ENCODE measurements around the gene TNFRSF4. TPM values are rescaled to one million over a fixed set of nuclear protein-coding genes. Genes with fewer than 3 reads are reported as not detected.

Gene TNFRSF4
- polyA plus RNA-seq, 3 donors, result 0.74 to 1.9 (median 0.93) TPM

- DNase-seq (ENCODE audit: low read depth in 3 of 3, low spot score in 2 of 3), result no peak
Measured at GRCh38 chr1:1220197-1220596, 6.2 kb upstream of the TNFRSF4 start.

- DNase-seq (ENCODE audit: low read depth in 3 of 3, low spot score in 2 of 3), result no peak
Measured at GRCh38 chr1:1219341-1219740, 5.4 kb upstream of the TNFRSF4 start.

- DNase-seq (ENCODE audit: low read depth in 3 of 3, low spot score in 2 of 3), result no peak
Measured at GRCh38 chr1:1218524-1219200, 4.7 kb upstream of the TNFRSF4 start.

GRCh38 chr1:1217621-1218523 lies 3.9 kb upstream of the TNFRSF4 start:
- DNase-seq (ENCODE audit: low read depth in 3 of 3, low spot score in 2 of 3), result no peak

- no peak for DNase-seq (ENCODE audit: low read depth in 3 of 3, low spot score in 2 of 3)
Measured at GRCh38 chr1:1216770-1217620, 3.0 kb upstream of the TNFRSF4 start.

GRCh38 chr1:1215881-1216605 lies 2.1 kb upstream of the TNFRSF4 start:
- DNase-seq (ENCODE audit: low read depth in 3 of 3, low spot score in 2 of 3), result no peak

GRCh38 chr1:1215080-1215676 lies 1.2 kb upstream of the TNFRSF4 start:
- no peak for DNase-seq (ENCODE audit: low read depth in 3 of 3, low spot score in 2 of 3)

- no peak for DNase-seq (ENCODE audit: low read depth in 3 of 3, low spot score in 2 of 3)
Measured at GRCh38 chr1:1212780-1213344, 1.1 kb downstream of the TNFRSF4 start.

GRCh38 chr1:1211541-1212441 lies 2.2 kb downstream of the TNFRSF4 start:
- no peak for DNase-seq (ENCODE audit: low read depth in 3 of 3, low spot score in 2 of 3)

GRCh38 chr1:1210726-1211540 lies 3.0 kb downstream of the TNFRSF4 start:
- no peak for DNase-seq (ENCODE audit: low read depth in 3 of 3, low spot score in 2 of 3)

GRCh38 chr1:1208713-1209433 lies 5.1 kb downstream of the TNFRSF4 start:
- no peak for DNase-seq (ENCODE audit: low read depth in 3 of 3, low spot score in 2 of 3)

GRCh38 chr1:1207571-1207892 lies 6.4 kb downstream of the TNFRSF4 start:
- DNase-seq (ENCODE audit: low read depth in 3 of 3, low spot score in 2 of 3), result no peak

- DNase-seq (ENCODE audit: low read depth in 3 of 3, low spot score in 2 of 3), result no peak
Measured at GRCh38 chr1:1206966-1207531, 6.9 kb downstream of the TNFRSF4 start.

- DNase-seq (ENCODE audit: low read depth in 3 of 3, low spot score in 2 of 3), result no peak
Measured at GRCh38 chr1:1206376-1206965, 7.5 kb downstream of the TNFRSF4 start, which contains the start of gene TNFRSF18. TSS of gene TNFRSF18 (minus strand) at chr1:1206592. CDS start at chr1:1206571, 21 bp downstream.

GRCh38 chr1:1205769-1206375 lies 8.1 kb downstream of the TNFRSF4 start:
- no peak for DNase-seq (ENCODE audit: low read depth in 3 of 3, low spot score in 2 of 3)

Measured in right renal cortex interstitium (tissue), 3 donors.